A549 (cell line): Measurements from ENCODE around the gene NNT.

Experiments
- CEBPB ChIP-seq, 2 experiments: fragments of >200 bp in 1 of 2; sonication (Bioruptor Twin) in 1 of 2; formaldehyde crosslinking in 1 of 2; IDR thresholded peaks; 2 replicates each; pipeline ENCODE4 v1.6.1; 2012 to 2016
- CHD2 ChIP-seq: fragments of 150-350 bp; IDR thresholded peaks from 2 replicates; pipeline ENCODE4 v1.6.1; 2014; ENCODE audit warnings: low read length; ENCODE audit not compliant: partially characterized antibody
- EP300 ChIP-seq, 2 experiments: fragments of >200 bp; sonication (Bioruptor Twin); formaldehyde crosslinking; IDR thresholded peaks; 2 replicates in 1 of 2; 3 replicates in 1 of 2; pipeline ENCODE4 v1.6.1; 2016 to 2017
- ESRRA ChIP-seq: fragments of 150-350 bp; IDR thresholded peaks from 2 replicates; pipeline ENCODE4 v1.6.1; 2014; ENCODE audit warnings: mild to moderate bottlenecking, low read length, borderline replicate concordance
- JUNB ChIP-seq: fragments of >200 bp; sonication (Bioruptor Twin); formaldehyde crosslinking; IDR thresholded peaks from 2 replicates; pipeline ENCODE4 v1.6.1; 2016
- MAFK ChIP-seq: fragments of 450-650 bp; IDR thresholded peaks from 2 replicates; pipeline ENCODE4 v1.6.1; 2014; ENCODE audit not compliant: partially characterized antibody
- TF ChIP-seq, protein P1 (sequence below): fragments of 450-650 bp; IDR thresholded peaks from 2 replicates; pipeline ENCODE4 v1.6.1; 2014; ENCODE audit warnings: antibody characterized with exemption

DNA sequence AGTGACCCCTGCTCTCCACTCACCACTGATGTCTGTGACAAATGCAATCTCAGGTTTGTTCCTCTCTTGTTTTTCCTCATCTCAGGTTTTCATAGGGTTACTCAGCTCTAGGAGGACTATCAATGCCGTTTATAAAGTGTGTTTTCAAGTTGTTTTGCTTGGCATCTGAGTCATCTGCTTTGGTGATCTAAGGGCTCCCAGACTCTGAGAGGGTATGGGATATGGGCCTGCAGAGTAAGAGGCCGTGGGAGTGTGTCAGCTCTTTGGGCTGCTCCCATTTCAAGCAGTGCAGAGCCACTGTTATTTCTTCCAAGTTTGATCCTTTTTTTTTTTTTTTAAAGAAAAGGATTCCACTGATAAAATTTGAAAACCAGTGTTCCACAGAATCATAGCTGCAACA lies 46.3 kb downstream of the NNT start:
- TF ChIP-seq ESRRA (no peak), MAFK (no peak), CHD2 (no peak), JUNB (no peak), CEBPB (IDR thresholded peaks at IDR 0.05) (no peak), EP300 (IDR thresholded peaks at IDR 0.05) (no peak)
- TF ChIP-seq, protein P1, sequence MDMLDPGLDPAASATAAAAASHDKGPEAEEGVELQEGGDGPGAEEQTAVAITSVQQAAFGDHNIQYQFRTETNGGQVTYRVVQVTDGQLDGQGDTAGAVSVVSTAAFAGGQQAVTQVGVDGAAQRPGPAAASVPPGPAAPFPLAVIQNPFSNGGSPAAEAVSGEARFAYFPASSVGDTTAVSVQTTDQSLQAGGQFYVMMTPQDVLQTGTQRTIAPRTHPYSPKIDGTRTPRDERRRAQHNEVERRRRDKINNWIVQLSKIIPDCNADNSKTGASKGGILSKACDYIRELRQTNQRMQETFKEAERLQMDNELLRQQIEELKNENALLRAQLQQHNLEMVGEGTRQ: no peak
